Suppressor macrophage treated with lipopolysaccharide for 4 hours (primary cell): Measurements from ENCODE around the gene NXF1.
"Not testable (repeated sequence)": the region's sequence is repeated elsewhere in the genome, so short reads cannot be mapped to it uniquely, and the experiment has no call there.

Experiments used
- DNase-seq: peaks from one replicate; pipeline ENCODE4 v3.0.0-alpha.2; 2020

The NXF1 gene

DNA sequence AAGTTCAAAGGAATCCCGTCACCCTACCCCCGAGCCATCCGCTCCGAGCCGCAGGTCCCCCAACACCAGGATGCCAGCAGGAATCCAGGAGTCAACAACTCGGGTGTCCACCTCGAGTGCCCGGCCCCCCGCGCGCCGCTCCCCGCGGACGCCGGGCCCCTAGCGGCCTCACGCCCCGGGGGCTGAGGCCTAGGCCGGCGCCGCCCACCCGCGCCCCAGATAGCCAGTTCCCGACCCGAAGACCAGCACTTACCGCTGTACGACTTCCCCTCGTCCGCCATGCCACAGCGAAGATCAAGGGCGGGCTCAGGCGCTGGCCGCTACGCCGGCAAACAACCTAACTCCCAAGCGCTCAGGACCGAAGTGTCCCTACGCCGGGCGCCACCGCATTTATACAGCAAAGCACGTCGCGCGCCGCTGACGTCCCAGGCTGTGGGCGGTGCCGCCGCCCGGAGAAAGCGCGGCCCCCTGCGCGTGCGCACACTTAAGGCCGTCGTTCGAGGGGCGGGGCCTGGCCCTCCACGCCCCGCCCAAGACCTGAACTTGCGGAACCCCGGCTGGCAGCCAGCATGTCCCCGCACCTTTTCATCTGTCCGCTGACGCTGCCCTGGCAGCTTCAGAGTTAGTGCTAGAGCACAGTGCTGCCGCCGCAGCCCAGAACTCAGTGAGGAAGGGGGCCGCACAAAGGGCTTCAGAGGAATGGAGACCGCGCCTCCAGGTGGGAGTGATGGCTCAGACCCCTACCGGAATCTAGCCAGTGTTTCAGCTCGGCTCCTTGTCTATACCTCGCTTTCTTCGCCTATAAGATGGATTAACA, at the start of gene NXF1:
TSS of gene NXF1 (minus strand) at position 365 of the 817 bp plus-strand sequence. CDS start at position 281, 84 bp downstream.
- DNase-seq: peak; percentile 99

GRCh38 chr11:62854013-62854824, 49.0 kb upstream of the NXF1 start:
- DNase-seq: peak; percentile 25

- no peak for DNase-seq
These were observed 48.2 kb upstream of the NXF1 start for GRCh38 chr11:62853279-62853965.

- no peak for DNase-seq
These were observed 47.4 kb upstream of the NXF1 start for GRCh38 chr11:62852523-62853188.

DNA sequence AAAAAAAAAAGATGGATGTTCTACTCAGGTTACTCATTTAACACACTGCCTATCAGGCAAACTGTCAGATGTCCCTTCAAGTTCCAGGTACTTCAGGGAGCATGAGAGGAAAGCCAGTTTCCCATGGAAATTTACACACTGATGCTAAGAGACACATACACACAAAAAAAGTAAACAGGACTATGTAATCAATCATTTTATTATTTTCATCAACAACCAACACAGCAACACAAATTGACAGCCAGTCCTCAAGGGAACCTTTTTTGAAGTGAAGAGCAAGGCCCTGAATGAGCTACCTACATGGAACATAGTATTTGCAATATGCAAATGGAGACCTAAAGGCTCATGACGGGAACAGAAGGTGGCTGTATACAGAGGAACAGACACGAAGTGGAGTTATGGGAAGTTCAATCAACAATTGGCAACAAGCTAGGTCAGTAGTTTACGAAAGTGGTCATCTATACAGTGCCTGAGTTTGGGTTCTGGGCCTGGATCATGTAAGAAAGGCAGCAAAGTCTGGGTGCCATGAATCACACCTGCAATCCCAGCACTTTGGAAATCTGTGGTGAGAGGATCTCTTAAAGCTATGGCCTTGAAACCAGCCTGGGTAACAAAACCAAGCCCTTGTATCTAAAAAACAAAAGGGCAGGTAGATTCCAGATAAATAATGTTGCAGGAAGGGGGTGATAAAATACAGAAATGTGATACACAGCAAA, 46.7 kb upstream of the NXF1 start:
- no peak for DNase-seq

DNA sequence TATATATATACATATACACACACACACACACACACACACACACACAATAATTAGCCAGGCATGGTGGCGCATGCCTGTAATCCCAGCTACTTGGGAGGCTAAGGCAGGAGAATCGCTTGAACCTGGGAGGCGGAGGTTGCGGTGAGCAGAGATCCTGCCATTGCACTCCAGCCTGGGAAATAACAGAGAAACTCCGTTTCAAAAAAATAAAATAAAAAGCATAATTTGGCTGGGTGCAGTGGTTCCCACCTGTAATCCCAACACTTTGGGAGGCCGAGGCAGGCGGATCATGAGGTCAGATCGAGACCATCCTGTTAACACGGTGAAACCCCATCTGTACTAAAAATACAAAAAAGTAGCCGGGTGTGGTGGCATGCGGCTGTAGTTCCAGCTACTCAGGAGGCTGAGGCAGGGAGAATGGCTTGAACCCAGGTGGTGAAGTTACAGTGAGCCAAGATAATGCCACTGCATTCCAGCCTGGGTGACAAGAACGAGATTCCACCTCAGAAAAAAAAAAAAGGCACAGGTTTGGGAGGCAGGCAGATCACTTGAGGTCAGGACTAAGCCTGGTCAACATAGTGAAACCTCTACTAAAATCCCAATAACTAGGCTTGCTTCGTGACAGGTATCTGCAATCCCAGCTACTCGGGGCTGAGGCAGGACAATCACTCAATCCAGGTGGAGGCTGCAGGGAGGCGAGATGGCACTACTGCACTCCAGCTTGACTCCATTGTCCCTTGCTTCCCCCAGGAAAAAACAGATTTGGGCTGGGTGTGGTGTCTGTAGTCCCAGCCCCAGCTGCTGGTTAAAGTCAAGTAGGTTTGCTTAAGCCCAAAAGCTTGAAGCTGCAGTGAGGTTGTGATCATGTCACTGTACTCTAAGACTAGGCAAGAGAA, 45.9 kb upstream of the NXF1 start:
- no peak for DNase-seq

- DNase-seq: no peak
These were observed 42.6 kb upstream of the NXF1 start for GRCh38 chr11:62847767-62848314.

DNA sequence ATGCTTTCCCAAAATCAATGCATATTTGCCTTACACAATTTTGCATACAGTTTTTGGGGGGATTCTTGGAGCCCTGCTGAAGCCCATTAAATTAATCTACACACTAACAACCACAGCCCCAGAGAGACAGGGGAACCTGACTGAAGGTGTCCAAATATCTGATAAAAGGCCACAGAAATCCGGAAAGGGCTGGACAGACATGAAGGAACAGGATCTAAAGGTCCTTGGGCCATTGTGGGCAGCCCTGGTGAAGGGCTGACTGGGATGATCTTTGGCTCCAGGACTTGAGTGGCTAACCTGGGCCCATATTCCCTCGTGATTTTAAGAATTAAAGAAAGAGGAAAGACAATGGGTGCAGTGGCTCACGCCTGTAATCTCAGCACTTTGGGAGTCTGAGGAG, 40.9 kb upstream of the NXF1 start:
- DNase-seq: no peak

DNA sequence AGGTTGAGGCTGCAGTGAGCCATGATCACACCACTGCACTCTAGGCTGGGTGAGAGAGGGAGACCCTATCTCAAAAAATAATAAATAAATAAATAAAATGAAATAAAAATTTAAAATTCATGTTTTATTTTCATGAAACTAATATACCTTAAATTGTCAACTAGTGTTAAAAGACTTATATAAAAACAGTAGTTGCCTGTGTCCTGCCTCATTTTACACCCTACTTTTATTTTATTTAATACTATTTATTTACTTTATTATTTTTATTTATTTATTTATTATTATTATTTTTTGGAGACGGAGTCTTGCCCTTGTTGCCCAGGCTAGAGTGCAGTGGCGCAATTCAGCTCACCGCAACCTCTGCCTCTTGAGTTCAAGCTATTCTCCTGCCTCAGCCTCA, 38.9 kb upstream of the NXF1 start:
- no peak for DNase-seq

- no peak for DNase-seq
These were observed 38.2 kb upstream of the NXF1 start for GRCh38 chr11:62843466-62843865.

DNA sequence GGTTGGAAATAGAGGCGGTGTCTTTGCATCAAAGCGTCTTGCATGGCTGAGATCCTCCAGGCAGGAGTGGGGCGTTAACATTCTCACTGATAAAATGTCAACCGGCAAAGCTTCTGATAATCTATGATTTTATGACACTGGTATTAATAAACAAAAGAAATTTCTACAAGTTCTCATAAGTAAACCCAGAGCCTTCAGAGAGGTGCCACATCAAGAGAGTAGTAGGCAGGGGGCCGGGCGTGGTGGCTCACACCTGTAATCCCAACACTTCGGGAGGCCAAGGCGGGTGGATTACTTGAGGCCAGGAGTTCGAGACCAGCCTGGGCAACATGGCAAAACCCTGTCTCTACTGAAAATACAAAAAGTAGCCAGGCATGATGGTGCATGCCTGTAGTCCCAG, 37.7 kb upstream of the NXF1 start:
- DNase-seq: not testable (repeated sequence)

GRCh38 chr11:62842171-62842741, 37.0 kb upstream of the NXF1 start:
- peak; percentile 26 for DNase-seq

DNA sequence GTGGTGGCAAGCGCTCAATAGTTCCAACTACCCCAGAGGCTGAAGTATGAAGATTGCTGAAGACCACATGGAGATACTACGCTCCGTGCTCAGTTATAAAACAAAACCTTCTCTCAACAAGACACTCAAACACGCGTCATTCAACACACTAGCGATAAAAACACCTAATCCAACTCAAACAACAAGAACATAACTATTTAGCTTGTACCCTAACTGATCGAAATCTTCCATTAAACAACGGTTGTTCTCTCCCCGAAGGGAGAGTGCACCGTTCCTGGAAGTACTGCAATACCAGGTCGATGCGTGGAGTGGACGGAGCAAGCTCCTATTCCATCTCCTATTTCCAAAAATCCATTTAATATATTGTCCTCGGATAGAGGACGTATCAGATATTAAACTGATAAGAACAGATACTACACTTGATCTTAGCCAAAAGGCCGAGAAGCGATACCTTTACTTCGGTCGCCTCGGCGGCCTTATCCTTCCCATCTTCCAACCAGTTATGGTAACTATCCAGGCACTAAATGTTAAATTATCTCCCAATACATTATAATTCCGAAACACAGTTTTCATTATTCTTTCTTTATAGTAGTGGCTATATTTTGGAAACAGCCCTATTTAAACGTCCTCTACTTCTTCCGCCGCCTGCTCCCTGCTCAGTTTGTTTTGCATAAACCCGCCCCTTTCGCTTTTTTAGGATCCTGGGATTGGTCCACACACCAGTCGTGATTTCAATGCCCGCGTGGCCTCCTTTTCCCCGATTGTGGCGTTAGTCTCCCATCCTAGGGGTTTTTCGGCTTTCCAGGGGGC, 36.3 kb upstream of the NXF1 start:
- peak; percentile 98 for DNase-seq

- peak; percentile 93 for DNase-seq
These were observed 35.6 kb upstream of the NXF1 start for GRCh38 chr11:62840721-62841360.

DNA sequence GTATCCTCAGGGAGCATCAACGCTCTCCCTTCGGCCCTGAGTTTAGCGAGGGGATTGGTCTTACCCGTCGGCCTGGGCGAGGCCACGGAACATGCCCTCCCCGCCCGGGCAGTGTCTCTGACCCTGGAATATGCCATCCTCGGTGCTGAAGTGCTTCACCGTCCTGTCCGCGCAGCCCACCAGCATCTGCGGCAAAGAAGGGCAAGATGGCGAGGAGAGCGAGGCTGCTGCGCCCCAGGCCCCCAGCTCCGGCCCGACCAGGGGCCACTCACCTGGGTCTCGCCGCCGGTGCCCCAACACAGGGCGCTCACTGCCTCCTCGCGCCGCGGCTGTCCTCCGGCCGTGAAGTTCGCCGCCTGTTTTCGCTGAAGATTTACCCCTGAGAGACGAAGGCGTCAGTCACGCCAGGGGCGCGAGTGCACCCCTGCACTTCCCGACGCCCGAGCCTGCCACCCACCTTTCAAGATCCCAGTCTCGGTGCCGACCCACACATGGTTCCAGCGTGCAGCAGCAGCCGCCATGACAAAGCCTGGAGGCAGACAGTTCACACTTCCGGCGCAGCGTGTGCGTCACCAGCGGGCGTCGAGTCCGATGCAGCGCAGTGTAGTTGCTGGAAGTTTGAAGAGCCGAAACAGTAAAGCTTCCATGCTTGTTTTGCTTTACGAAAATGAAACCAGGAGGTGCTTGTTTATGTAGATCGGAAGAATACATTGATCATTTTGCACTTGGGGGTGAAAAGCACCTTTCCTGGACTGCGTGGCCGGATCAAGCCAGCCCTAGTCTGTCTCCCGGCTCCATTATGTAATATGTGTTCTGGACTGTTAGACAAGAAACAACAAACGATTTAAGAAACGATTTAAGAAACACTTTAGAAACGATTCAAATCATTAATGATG, 34.1 kb upstream of the NXF1 start, which contains the start of gene WDR74:
TSS of gene WDR74 (minus strand) at position 541 of the 896 bp plus-strand sequence. CDS start at position 521, 20 bp downstream.
- DNase-seq: peak; percentile 97

DNA sequence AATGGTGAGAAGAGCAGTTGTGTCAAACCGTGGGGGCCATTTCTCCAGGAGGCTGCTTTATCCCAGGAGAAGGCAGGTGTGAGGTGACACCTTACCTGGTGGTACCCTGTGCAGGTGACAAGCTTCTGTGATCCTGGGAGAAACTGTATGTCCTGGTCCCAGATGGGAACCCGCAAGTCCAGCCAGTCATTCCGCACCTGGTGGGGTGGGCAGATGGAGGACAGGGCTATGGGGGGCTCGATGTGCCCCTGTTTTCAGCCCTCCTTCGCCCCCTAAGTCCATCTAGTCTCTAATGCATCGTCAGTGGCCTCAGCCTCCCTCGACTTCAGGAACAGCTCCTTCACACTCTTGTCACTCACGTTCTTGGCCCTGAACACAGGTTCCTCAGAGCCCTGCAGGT, 30.1 kb upstream of the NXF1 start:
- no peak for DNase-seq

DNA sequence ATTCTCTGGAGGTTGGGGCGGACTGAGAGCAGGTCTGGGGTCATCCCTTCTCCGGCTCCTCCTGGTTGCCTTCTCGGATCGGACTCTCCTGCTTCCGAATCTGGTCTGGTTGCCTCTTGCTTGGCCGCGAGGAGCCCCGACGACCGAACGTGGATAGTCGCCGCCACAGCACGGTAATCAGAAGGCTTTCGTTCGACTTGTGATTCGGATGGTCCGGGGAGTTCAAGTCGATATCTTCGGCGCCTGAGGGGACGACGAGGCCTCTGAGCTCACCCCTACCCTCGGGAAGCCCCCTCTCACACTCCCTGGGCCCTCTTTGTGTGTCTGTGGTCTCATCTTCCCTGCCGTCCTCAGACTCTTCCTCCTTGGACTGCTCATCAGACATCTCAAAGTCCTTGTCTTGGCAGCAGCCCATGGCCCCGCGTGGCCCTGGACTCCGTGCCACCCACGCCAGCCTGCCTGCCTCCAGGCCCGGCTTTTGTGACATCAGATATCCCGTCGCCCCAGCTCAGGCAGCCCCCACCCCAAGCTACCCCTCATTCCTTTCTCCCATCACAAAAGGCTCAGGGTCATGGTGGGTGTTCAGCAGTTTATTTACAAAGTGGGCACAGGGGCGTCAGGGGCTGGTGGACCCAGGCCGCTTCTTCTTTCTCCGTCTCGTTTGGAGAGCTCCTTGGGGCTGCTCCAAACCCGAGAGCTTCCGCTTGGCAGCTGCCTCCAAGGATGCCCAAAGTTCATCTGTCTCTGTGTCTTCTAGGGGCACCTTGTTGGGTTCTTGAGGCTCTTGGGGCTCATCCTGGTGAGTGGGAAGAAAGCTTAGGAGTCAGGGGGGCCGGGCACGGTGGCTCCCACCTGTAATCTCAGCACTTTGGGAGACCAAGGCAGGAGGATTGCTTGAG, 27.3 kb upstream of the NXF1 start, which contains the start of gene TEX54:
TSS of gene TEX54 (minus strand) at position 506 of the 899 bp plus-strand sequence.
- DNase-seq: peak; percentile 23
